NCI-H1930 (cell line): ENCODE results near the gene NAPA.
A peak's percentile ranks its signal among the peaks of the same experiment; 100 is the strongest.

Source experiments
- DNase-seq, 2 experiments: peaks; one replicate each; lab custom pipeline; 2025; lab: John Stamatoyannopoulos, UW

NAPA gene

DNA sequence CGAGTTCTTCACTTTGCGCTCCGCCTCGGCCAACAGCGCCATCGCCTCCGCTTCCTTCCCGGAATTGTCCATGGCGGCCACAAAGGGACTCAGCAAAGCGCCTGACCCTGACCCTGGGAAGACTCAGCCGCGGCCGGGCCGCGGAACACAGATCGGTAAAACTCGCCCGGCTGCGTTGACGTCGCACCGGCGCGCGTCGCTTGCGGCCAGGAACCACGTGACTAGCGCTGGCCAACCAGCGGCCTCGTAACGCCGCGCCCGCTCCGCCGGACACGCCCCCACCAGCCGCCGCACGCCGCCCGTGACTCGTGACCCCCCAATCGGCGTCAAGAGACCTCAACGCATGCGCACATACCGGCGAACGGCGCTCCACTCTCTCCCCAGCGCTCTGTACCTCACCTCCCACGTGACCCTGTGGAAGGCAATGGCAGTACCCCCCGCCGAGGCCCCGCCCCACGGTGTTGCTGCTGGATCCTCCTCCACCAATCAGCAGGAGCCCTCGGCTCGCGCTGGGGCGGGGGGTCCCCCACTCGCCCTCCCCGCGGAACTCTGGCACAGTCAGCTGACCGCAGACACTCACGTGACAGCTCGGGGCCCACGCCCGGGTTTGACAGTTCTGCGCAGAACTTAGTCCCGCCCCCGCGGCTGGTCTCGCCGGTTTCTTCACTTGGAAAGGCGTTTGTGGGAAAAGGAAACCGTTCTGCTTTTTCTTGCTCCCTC lies at the start of gene NAPA:
Gene NAPA (minus strand): TSS at position 195 of the 720 bp plus-strand sequence. CDS start 123 bp downstream, at position 72.
- peak; percentile 100 for DNase-seq

DNA sequence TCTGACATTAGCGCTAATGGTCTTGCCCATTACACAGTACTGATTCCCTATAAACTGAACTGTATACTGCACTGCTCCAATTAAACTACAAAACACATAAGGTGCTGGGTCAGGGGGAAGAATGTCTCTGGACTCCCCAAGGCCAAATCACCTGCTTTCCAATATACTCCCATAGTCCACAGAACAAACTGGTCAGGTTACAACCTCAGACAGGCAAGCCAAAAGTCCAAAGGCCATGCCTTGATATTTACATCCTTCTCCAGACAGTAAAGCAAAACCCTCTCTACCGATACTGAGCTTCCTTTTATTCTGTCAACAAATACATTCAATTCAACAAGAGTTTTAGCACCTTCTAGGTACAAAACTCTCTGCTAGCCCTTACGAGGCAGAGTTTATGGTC lies 49.2 kb upstream of the NAPA start:
- DNase-seq: no peak

- no peak for DNase-seq
These were observed 46.7 kb upstream of the NAPA start for GRCh38 chr19:47561440-47562057.

DNA sequence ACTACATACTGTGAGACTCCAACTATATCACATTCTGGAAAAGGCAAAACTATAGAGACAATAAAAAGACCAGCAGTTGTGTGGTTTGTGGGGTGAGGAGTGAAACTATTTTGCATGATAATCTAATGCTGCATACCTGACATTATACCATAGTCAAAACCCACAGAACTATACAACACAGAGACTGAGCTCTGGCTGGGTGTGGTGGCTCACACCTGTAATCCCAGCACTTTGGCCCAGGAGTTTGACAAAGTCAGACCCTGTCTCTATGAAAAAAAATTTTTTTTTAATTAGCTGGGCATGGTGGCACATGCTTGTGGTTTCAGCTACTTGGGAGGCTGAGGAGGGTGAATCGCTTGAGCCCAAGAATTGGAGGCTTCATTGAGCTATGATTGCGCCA lies 46.1 kb upstream of the NAPA start:
- no peak for DNase-seq

- no peak for DNase-seq
These were observed 35.3 kb upstream of the NAPA start for GRCh38 chr19:47550129-47550528.

DNA sequence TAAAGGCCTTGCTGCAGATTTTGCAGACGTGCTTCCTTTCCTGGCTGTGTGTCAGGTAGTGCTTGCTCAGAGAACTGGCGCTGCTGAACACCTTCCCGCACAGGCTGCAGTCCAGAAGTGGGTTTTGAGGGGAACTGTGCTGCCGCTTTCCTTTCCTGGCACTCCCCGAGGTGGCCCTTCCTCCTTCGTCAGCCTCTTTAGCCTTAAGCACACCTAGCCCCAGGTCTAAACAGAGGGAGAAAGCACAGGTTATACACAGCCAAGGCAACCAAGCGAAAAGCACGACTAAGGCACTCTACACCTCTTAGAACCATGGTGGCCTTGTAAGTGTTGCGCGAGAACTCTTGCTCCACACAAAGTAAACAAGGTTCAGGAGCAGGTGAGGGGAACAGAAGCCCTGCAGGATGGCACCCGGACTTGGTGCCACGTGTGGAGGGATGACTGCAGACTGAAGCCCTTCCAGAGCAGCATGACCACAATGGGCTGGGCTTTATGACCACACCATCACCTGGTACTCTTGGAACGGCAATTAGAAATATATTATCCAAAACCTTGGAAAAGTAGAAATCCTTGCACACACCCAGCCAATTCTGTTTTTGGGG lies 34.5 kb upstream of the NAPA start:
- no peak for DNase-seq

- no peak for DNase-seq
These were observed 32.3 kb upstream of the NAPA start for GRCh38 chr19:47547199-47547598.

GRCh38 chr19:47545061-47545948 lies 30.4 kb upstream of the NAPA start:
- no peak for DNase-seq

GRCh38 chr19:47544476-47544875 lies 29.6 kb upstream of the NAPA start:
- no peak for DNase-seq

DNA sequence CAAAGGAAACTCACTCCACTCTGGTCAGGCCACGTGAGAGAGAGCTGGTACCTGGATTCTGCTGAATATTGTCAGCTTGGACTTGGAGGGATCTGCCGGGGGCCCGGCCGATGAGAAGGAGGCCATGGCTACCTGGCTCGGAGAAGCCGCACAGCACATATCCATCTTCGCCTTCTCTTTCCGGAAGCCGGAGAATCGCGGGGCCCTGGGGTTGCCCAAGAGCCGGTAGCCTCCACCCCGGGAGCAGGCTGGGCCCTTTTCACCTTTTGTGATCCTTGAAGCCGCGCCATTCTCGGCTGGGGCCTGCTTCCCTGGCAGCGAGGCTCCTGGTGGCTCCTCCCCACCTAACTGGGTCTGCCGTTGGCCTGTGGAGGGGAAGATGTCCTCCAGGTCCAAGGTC lies 29.2 kb upstream of the NAPA start:
- DNase-seq: no peak

GRCh38 chr19:47542030-47542475 lies 27.2 kb upstream of the NAPA start:
- no peak for DNase-seq

DNA sequence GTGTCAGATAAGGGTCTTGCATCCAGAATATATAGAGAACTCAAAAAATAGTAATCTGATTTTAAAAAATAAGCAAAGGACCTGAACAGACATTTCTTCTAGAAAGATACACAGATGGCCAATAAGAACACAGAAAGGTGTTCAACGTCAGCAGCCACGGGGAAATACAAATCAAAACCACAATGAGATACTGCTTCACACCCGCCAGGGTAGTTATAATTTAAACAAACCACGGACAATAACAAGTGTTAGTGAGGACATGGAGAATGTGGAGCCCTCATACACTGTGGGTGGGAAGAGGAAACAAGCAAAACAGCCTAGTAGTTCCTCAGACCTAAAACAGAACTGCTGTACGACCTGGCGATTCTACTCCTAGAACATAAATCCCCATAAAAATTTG lies 26.7 kb upstream of the NAPA start:
- DNase-seq: no peak

- DNase-seq: no peak
These were observed 25.9 kb upstream of the NAPA start for GRCh38 chr19:47540748-47541147.

GRCh38 chr19:47539747-47540311 lies 25.0 kb upstream of the NAPA start:
- no peak for DNase-seq

GRCh38 chr19:47538812-47539211 lies 23.9 kb upstream of the NAPA start:
- no peak for DNase-seq

DNA sequence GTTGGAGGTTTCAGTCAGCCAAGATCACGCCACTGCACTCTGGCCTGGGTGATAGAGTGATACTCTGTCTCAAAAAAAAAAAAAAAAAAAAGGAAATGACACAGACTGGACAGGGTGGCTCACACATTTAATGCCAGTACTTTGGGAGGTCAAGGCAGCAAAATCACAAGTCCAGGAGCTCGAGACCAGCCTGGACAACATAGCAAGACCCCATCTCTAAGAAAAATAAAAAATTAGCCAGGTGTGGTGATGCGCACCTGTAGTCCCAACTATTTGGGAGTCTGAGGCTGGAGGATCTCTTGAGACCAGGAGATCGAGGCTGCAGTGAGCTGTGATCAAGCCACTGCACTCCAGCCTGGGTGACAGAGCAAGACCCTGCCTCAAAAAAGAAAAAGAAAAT lies 22.6 kb upstream of the NAPA start:
- DNase-seq: no peak

- no peak for DNase-seq
These were observed 19.8 kb upstream of the NAPA start for GRCh38 chr19:47534628-47535027.

DNA sequence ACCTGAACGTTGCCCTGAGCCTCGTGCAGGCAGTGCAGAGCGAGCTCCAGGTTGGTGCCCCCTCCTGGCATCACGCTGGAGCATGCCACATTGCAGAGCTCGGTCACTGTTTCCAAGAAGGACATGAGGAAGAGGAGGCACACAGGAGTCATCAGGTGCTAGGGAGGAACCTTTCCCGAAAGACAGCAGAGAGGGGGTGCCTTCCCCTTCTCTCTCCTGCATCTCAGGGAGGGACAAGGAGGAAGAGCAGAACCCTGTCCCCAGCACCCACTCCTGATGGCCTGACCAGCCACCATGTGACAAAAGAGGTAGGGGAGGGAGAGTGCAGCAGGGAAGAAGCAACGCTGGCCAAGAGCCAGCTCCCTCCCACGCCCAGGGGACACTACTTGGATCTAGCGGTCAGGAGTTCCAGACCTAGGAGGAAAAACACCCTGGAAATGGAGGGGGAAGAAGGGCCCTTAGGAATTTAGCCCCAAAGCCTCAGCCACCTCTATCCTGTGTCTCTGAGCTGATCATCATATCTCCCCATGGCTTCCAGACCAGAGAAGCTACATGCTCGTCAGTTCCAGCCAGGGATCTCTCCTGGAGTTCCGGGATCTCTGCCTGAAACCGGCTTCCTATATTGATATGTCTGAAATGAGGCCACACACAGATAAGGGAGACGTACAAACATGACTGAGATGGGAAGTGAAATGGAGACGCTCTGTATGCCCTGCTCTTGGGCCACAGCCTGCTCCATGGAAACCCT lies 17.0 kb upstream of the NAPA start:
- DNase-seq: no peak

DNA sequence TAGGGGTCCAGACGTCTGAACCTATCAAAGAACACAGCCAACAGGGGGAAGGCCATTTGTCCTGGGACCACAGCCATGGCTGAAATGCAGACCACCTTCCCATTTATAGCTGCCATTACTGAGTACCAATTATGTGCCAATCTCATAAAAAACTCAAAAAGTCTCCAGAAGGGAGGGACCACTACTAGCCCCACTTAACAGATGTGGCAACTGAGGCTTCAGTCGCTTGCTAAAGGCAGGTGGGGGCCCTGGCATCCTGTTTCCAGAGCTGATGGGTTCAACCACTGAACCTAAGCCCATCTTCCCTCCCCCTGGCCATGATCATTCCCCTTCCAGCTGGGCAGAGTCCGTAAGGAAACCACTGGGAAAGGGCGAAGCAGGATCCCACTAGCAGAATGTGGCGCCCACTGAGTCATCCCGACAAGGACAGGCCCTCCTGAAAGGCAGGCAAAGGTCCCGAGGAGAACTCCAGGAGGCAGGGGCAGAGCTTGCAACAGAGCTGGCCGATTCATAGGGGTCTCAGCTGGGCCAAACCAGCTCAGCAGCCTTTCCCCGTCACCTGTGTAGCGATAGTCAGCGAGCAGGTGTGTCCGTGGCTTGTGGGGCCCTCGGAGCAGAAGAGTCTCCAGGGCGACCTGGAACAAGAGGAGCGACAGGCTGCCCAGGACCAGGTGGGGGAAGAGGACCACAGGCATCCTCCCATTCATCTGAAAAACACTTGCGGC lies 14.3 kb upstream of the NAPA start:
- no peak for DNase-seq

DNA sequence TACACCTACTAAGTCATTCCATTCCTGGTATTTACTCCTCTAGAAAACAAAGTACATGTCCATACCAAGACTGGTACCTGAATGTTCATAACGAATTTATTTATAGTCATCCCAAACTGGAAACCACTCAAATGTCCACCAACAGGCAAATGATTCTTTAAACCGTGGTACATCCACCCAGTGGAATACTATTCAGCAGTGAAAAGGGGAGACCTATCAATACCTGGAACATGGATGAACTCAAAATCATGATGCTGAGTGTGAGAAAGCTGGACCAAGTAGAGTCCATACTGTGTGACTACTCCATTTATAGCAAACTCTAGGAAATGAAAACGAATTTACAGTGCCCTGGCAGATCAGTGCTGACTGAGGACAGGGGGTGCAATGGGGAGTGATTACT lies 11.9 kb upstream of the NAPA start:
- DNase-seq: no peak

GRCh38 chr19:47523473-47523872 lies 8.6 kb upstream of the NAPA start:
- no peak for DNase-seq
